PFSK-1 (cell line): Measurements from ENCODE around the gene FAIM2.

Experiments used
- FOXP2 ChIP-seq: optimal IDR thresholded peaks from 2 replicates; pipeline ENCODE3; 2011; ENCODE audit warnings: borderline replicate concordance, control low read depth, inconsistent platforms; ENCODE audit not compliant: insufficient read depth; ENCODE audit errors: extremely low read length, extremely low read depth
- POLR2AphosphoS5 ChIP-seq: IDR thresholded peaks from 2 replicates; pipeline ENCODE4 v1.6.1; 2012; ENCODE audit warnings: low read depth, mild to moderate bottlenecking, control low read depth, low read length, moderate library complexity
- SIN3A ChIP-seq: IDR thresholded peaks from 2 replicates; pipeline ENCODE4 v1.6.1; 2012; ENCODE audit warnings: mild to moderate bottlenecking, low read length, moderate library complexity, borderline replicate concordance; ENCODE audit not compliant: insufficient read depth
- TAF1 ChIP-seq: IDR thresholded peaks from 2 replicates; pipeline ENCODE4 v1.6.1; 2012; ENCODE audit warnings: low read length, control low read depth, borderline replicate concordance; ENCODE audit not compliant: insufficient read depth
- TF ChIP-seq, protein P1 (sequence below), 2 experiments: IDR thresholded peaks; 2 replicates each; pipeline versions ENCODE4 v1.6.1 to v1.8.0; 2011 to 2012; ENCODE audit warnings: low read depth in 2 of 2, low read length in 2 of 2, control low read depth in 1 of 2, inconsistent platforms in 1 of 2, mild to moderate bottlenecking in 1 of 2, moderate library complexity in 1 of 2; ENCODE audit not compliant: insufficient read depth in 1 of 2

Gene FAIM2

DNA sequence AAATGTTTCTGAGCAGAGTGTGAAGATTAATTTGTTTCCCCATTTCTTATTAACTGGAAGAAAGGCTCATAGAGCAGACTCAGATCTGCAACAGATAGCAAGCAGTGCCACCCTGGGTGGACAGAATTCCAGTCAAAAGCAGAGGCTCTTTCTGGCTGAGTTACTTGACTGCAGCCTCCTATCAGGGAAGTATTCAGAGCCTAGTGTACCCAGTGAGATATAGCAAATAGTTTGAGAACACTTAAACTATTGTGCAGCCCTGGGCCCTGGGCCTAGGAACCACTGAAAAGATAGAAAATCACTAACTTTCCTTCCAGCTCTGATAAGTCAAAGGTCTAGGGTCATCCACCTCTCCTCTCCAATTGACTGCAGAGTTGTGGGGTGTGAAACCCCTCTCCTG is 35.6 kb upstream of the FAIM2 start:
- TF ChIP-seq, protein P1, sequence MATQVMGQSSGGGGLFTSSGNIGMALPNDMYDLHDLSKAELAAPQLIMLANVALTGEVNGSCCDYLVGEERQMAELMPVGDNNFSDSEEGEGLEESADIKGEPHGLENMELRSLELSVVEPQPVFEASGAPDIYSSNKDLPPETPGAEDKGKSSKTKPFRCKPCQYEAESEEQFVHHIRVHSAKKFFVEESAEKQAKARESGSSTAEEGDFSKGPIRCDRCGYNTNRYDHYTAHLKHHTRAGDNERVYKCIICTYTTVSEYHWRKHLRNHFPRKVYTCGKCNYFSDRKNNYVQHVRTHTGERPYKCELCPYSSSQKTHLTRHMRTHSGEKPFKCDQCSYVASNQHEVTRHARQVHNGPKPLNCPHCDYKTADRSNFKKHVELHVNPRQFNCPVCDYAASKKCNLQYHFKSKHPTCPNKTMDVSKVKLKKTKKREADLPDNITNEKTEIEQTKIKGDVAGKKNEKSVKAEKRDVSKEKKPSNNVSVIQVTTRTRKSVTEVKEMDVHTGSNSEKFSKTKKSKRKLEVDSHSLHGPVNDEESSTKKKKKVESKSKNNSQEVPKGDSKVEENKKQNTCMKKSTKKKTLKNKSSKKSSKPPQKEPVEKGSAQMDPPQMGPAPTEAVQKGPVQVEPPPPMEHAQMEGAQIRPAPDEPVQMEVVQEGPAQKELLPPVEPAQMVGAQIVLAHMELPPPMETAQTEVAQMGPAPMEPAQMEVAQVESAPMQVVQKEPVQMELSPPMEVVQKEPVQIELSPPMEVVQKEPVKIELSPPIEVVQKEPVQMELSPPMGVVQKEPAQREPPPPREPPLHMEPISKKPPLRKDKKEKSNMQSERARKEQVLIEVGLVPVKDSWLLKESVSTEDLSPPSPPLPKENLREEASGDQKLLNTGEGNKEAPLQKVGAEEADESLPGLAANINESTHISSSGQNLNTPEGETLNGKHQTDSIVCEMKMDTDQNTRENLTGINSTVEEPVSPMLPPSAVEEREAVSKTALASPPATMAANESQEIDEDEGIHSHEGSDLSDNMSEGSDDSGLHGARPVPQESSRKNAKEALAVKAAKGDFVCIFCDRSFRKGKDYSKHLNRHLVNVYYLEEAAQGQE (IDR thresholded peaks at IDR 0.05; ENCODE audit: insufficient read depth in 1 of 2, low read depth in 2 of 2, low read length in 2 of 2) = no peak
- TF ChIP-seq FOXP2 (no peak), TAF1 (no peak), SIN3A (no peak), POLR2AphosphoS5 (no peak)

DNA sequence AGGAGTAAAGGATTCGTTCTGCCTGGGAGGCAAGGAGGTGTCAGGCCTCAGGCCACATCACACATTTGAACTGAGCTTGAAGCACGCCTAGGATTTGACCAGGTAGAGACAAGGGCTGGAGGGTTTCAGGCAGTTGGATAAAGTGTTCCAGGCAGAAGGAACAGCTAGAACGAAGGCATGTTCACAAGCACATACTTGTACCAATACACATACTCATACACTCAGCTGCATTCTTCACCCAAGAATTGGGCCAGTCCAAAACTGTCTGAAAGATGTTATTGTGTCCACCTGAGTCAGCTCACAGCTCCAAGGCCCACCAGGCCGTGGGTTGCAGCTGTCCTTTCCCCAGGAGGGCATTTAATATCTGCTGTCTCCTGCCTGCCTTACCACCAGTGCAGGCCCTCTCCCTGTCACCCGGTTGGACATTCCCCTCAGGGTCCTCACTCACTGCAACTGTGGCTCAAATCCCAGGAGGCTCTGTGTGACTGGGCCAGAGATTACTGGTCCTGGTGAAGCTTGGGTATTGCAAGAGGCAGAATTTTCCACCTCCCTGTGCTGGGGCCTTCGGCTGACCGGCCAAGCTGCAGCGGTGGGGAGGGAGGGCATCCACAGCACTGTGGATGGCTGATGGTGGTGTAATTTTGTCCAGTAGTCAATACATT is 34.1 kb upstream of the FAIM2 start:
- TF ChIP-seq FOXP2 = no peak
- no peak for TF ChIP-seq SIN3A
- TF ChIP-seq TAF1 = no peak
- TF ChIP-seq POLR2AphosphoS5 = no peak
- TF ChIP-seq, protein P1 (IDR thresholded peaks at IDR 0.05; ENCODE audit: insufficient read depth in 1 of 2, low read depth in 2 of 2, low read length in 2 of 2) = no peak

DNA sequence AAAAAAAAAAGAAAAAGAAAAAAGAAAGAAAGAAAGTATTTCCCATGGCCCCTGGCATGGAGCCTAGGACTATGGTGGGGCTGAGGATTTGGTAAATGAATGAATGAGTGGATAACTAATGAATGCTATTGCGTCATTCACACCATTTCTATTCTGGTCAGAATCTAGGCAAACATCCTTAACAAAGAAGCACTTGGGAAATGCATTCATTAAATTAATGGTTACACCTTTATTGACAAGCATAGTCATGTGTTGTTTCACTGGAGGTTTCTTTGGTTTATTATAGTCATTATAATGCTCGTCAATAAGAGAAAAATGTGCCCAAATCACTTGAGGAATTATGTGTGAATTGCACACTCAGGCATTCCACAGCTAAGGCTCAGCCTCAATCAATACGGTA is 33.2 kb upstream of the FAIM2 start:
- TF ChIP-seq, protein P1 (IDR thresholded peaks at IDR 0.05; ENCODE audit: insufficient read depth in 1 of 2, low read depth in 2 of 2, low read length in 2 of 2) = no peak
- TF ChIP-seq FOXP2 = no peak
- TF ChIP-seq POLR2AphosphoS5 = no peak
- TF ChIP-seq SIN3A = no peak
- no peak for TF ChIP-seq TAF1

DNA sequence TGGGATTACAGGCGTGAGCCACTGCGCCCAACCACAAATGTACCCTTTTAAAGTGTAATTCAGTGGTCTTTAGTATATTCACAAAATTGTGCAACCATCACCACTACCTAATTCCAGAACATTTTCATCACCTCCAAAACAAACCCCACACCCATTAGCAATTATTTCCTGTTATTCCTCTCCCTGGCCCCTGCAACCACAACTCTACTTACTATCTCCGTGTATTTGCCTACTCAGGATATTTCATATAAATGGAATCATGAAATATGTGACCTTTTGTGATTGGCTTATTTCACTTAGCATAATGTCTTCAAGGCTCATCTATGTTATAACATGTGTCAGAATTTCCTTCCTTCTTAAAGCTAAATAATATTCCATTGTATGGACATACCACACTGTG is 30.8 kb upstream of the FAIM2 start:
- TF ChIP-seq, protein P1 (IDR thresholded peaks at IDR 0.05; ENCODE audit: insufficient read depth in 1 of 2, low read depth in 2 of 2, low read length in 2 of 2) = no peak
- TF ChIP-seq POLR2AphosphoS5 = no peak
- no peak for TF ChIP-seq SIN3A
- no peak for TF ChIP-seq TAF1
- no peak for TF ChIP-seq FOXP2

DNA sequence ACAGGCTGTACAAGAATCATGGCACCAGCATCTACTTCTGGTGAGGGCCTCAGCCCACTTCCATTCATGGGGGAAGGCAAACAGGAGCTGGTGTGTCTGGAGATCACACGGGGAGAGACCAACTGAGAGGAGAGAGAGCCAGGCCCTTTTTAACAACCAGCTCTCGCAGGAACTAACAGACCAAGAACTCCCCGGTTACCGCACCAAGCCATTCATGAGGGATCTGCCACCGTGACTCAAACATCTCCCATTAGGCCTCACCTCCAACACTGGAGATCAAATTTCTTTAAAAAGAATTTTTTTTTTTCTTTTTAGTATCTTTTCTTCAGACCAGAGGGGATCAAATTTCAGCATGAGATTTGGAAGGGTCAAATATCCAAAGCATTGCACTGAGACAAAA is 30.1 kb upstream of the FAIM2 start:
- no peak for TF ChIP-seq FOXP2
- no peak for TF ChIP-seq POLR2AphosphoS5
- no peak for TF ChIP-seq SIN3A
- no peak for TF ChIP-seq TAF1
